ENCODE measurements around the gene TLK1.

The TLK1 gene

DNA sequence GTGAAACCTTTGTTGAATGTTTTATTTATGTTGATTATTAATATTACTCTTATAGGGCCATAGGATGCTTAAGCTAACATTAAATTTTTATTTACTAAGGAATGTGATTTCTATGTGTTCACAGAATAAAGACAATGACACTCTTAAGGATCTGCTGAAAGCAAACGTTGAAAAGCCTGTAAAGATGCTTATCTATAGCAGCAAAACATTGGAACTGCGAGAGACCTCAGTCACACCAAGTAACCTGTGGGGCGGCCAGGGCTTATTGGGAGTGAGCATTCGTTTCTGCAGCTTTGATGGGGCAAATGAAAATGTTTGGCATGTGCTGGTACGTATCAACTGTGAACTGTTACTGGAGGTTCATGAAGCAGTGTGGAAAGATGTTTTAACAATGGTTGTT, 211.3 kb downstream of the TLK1 start:
- Histone ChIP-seq H3K4me3 (ENCODE audit: low read depth, low read length) (no peak overlapping the region), H3K36me3 (peaks cover 8% of the 10 kb centered on the region), H3K9me3 (no peaks in the 10 kb centered on the region), H3K27me3 (no peaks in the 10 kb centered on the region), H3K4me1 (no peaks in the 10 kb centered on the region)
- TF ChIP-seq, protein P1, sequence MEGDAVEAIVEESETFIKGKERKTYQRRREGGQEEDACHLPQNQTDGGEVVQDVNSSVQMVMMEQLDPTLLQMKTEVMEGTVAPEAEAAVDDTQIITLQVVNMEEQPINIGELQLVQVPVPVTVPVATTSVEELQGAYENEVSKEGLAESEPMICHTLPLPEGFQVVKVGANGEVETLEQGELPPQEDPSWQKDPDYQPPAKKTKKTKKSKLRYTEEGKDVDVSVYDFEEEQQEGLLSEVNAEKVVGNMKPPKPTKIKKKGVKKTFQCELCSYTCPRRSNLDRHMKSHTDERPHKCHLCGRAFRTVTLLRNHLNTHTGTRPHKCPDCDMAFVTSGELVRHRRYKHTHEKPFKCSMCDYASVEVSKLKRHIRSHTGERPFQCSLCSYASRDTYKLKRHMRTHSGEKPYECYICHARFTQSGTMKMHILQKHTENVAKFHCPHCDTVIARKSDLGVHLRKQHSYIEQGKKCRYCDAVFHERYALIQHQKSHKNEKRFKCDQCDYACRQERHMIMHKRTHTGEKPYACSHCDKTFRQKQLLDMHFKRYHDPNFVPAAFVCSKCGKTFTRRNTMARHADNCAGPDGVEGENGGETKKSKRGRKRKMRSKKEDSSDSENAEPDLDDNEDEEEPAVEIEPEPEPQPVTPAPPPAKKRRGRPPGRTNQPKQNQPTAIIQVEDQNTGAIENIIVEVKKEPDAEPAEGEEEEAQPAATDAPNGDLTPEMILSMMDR (IDR thresholded peaks at IDR 0.05; ENCODE audit: low read depth, low read length): no peak
- no peak for DNase-seq

DNA sequence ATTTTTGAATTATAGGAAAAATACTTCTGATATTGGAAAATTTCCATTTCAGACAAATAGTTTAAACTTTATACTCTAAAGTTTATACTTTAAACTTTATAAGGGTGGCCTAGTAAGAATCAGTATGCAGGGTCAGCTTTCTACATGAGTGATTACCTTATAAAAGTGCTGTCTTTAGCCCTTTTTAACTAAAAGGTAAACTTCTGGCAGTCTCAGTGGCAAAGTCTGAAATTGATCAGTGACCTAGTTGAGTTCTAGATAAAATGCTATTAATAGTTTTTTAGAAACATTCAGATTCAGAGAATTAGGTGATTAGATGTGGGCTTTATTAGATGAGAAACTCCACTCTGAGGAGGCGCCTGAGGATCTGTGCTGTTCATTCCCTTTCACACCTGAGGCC, 216.1 kb downstream of the TLK1 start:
- TF ChIP-seq, protein P1 (IDR thresholded peaks at IDR 0.05; ENCODE audit: low read depth, low read length): no peak
- DNase-seq: no peak
- no peaks in the 10 kb centered on the region for H3K9me3 ChIP-seq
- H3K4me1 ChIP-seq: no peaks in the 10 kb centered on the region
- no peaks in the 10 kb centered on the region for H3K36me3 ChIP-seq
- no peaks in the 10 kb centered on the region for H3K27me3 ChIP-seq
- H3K4me3 ChIP-seq (ENCODE audit: low read depth, low read length): no peak overlapping the region

GRCh38 chr2:170943596-170943995, 217.1 kb downstream of the TLK1 start:
- Histone ChIP-seq H3K27me3 (no peaks in the 10 kb centered on the region), H3K9me3 (no peaks in the 10 kb centered on the region), H3K4me3 (ENCODE audit: low read depth, low read length) (no peak overlapping the region), H3K36me3 (no peaks in the 10 kb centered on the region), H3K4me1 (no peaks in the 10 kb centered on the region)
- TF ChIP-seq, protein P1 (IDR thresholded peaks at IDR 0.05; ENCODE audit: low read depth, low read length): no peak
- DNase-seq: no peak

- no peak for DNase-seq
- Histone ChIP-seq H3K36me3 (no peaks in the 10 kb centered on the region), H3K4me3 (ENCODE audit: low read depth, low read length) (no peak overlapping the region), H3K27me3 (no peaks in the 10 kb centered on the region), H3K4me1 (no peaks in the 10 kb centered on the region), H3K9me3 (no peaks in the 10 kb centered on the region)
- TF ChIP-seq, protein P1 (IDR thresholded peaks at IDR 0.05; ENCODE audit: low read depth, low read length): no peak
These were observed 217.7 kb downstream of the TLK1 start for GRCh38 chr2:170943041-170943440.

DNA sequence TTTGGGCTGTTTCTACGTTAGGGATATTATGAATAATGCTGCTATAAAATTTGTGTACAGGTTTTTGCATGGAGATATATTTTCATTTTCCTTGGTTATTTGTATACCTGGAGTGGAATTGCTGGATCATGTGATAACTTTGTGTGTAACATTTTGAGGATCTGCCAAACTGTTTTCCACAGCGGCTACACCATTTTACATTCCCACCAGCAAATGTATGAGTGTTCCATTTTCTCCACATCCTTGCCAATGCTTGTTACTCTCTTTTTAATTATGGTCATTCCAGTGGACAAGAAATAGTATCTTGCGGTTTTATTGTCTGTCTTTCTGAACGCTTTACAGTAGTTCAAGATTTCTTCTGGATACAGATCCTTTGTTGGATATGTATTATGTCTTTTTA, 218.1 kb downstream of the TLK1 start:
- Histone ChIP-seq H3K27me3 (no peaks in the 10 kb centered on the region), H3K4me3 (ENCODE audit: low read depth, low read length) (no peak overlapping the region), H3K36me3 (no peaks in the 10 kb centered on the region), H3K4me1 (no peaks in the 10 kb centered on the region), H3K9me3 (no peaks in the 10 kb centered on the region)
- DNase-seq: no peak
- TF ChIP-seq, protein P1 (IDR thresholded peaks at IDR 0.05; ENCODE audit: low read depth, low read length): no peak

All from BE2C (cell line).